HepG2 (cell line): Measurements from ENCODE around the gene SHISA7. TPM values are rescaled to one million over a fixed set of nuclear protein-coding genes. Genes with fewer than 3 reads are reported as not detected.

Experiments used
- ATAC-seq: fragments of 200-7000 bp; cut with Tn5 transposase; 3 replicates; pipeline ENCODE4 v1.9.1; 2020; ENCODE audit warnings: mild to moderate bottlenecking, moderate library complexity
- BruUV-seq: library from RNA; stranded (reverse); fragments of 400-500 nt; replicated peaks from 2 replicates; lab custom pipeline; 2021; lab: Mats Ljungman, UMichigan
- CTCF ChIA-PET: fragments of 300-600 bp; formaldehyde crosslinking; extraction: SDS; loops from one replicate; lab custom pipeline; 2021; ENCODE audit warnings: low total read pairs, inconsistent platforms, low intra/inter-chr PET ratio; lab: Yijun Ruan, JAX
- POLR2A ChIA-PET: fragments of 350-600 bp; sonication (Branson Sonifier 250); formaldehyde crosslinking; loops from one replicate; lab custom pipeline; 2020; ENCODE audit warnings: antibody characterized with exemption, inconsistent platforms; lab: Yijun Ruan, JAX
- DNase-seq: peaks from one replicate; pipeline ENCODE4 v3.0.0-alpha.2; 2015; ENCODE audit warnings: low spot score
- FAIRE-seq: peaks from 3 replicates; lab custom pipeline; 2011; peaks lifted over from hg19 to GRCh38; lab: Jason Lieb, UNC
- H2AFZ ChIP-seq: one replicate; pipeline ENCODE4 v1.6.1; 2011; ENCODE audit warnings: low read length, inconsistent platforms
- H3K27ac ChIP-seq: fragments of 300-600 bp; 3 replicates; pipeline ENCODE4 v1.8.0; 2011; ENCODE audit warnings: mixed run types, mild to moderate bottlenecking, mixed read lengths, low read length, inconsistent platforms; ENCODE audit not compliant: insufficient read depth; ENCODE audit errors: extremely low read length
- H3K27me3 ChIP-seq, 2 experiments: fragments of 200-600 bp in 1 of 2; 2 replicates in 1 of 2; 3 replicates in 1 of 2; pipeline versions ENCODE4 v1.6.0 to v1.8.0; 2011; ENCODE audit warnings: low read length in 2 of 2, mild to moderate bottlenecking in 2 of 2, moderate library complexity in 2 of 2, inconsistent platforms in 1 of 2; ENCODE audit not compliant: insufficient read depth in 2 of 2, control insufficient read depth in 1 of 2
- H3K36me3 ChIP-seq, 2 experiments: fragments of 200-600 bp in 1 of 2; replicated peaks in 1 of 2; 2 replicates in 1 of 2; 3 replicates in 1 of 2; pipeline versions ENCODE4 v1.5.1 to v1.8.0; 2011; ENCODE audit warnings: low read length in 2 of 2, inconsistent platforms in 1 of 2; ENCODE audit not compliant: insufficient read depth in 2 of 2, control insufficient read depth in 1 of 2
- H3K4me1 ChIP-seq: 2 replicates; pipeline ENCODE4 v1.5.1; 2012; ENCODE audit warnings: low read length, inconsistent platforms; ENCODE audit not compliant: insufficient read depth
- H3K4me2 ChIP-seq: 2 replicates; pipeline ENCODE4 v1.6.0; 2011; ENCODE audit warnings: low read depth, low read length, inconsistent platforms
- H3K4me3 ChIP-seq, 3 experiments: fragments of 200-600 bp in 1 of 3; sonication (generic), shearing (Covaris generic) in 1 of 3; replicated peaks in 1 of 3; 2 replicates each; pipeline ENCODE4 v1.5.1; 2011 to 2016; ENCODE audit warnings: low read length in 3 of 3, inconsistent platforms in 2 of 3, low read depth in 2 of 3, mild to moderate bottlenecking in 2 of 3, control low read depth in 1 of 3, mixed read lengths in 1 of 3; ENCODE audit not compliant: insufficient read depth in 1 of 3
- H3K79me2 ChIP-seq: one replicate; pipeline ENCODE4 v1.6.1; 2011; ENCODE audit warnings: low read length, inconsistent platforms; ENCODE audit not compliant: insufficient read depth
- H3K9ac ChIP-seq: 2 replicates; pipeline ENCODE4 v1.6.0; 2011; ENCODE audit warnings: mild to moderate bottlenecking, low read depth, low read length, inconsistent platforms; ENCODE audit not compliant: insufficient read depth
- H3K9me3 ChIP-seq: 2 replicates; pipeline ENCODE4 v1.5.1; 2012; ENCODE audit warnings: mild to moderate bottlenecking, low read length
- H4K20me1 ChIP-seq: 2 replicates; pipeline ENCODE4 v1.6.0; 2011; ENCODE audit warnings: inconsistent platforms, mild to moderate bottlenecking, low read length, moderate library complexity; ENCODE audit not compliant: insufficient read depth
- CHD4 ChIP-seq: fragments of 200-600 bp; sonication (generic); IDR thresholded peaks from 2 replicates; pipeline ENCODE4 v1.7.0; 2017; ENCODE audit warnings: mild to moderate bottlenecking, low read length, borderline replicate concordance
- EHMT2 ChIP-seq: fragments of 200-600 bp; sonication (generic); IDR thresholded peaks from 2 replicates; pipeline ENCODE4 v1.7.0; 2017; ENCODE audit warnings: antibody characterized with exemption, low read depth, low read length, borderline replicate concordance
- FOXK1 ChIP-seq: sonication (generic); formaldehyde crosslinking; IDR thresholded peaks from 2 replicates; pipeline ENCODE4 v1.4.0; 2020; ENCODE audit warnings: low read depth, missing genetic modification reagents, borderline replicate concordance
- MIER3 ChIP-seq: IDR thresholded peaks from 2 replicates; pipeline ENCODE4 v1.6.1; 2016; ENCODE audit warnings: missing compliant biosample characterization, borderline replicate concordance
- PLRG1 ChIP-seq: fragments of 450-650 bp; conservative IDR thresholded peaks from 2 replicates; pipeline ENCODE4 v1.6.1; 2016
- PRPF4 ChIP-seq: fragments of 200-400 bp; formaldehyde crosslinking; IDR thresholded peaks from 2 replicates; pipeline ENCODE4 v1.6.1; 2016; ENCODE audit warnings: low read length, low read depth; ENCODE audit not compliant: poor library complexity, severe bottlenecking
- ZBTB38 ChIP-seq: sonication (generic); formaldehyde crosslinking; IDR thresholded peaks from 2 replicates; pipeline ENCODE4 v1.5.1; 2020; ENCODE audit warnings: mild to moderate bottlenecking, missing genetic modification reagents
- ZNF274 ChIP-seq: sonication (generic); formaldehyde crosslinking; IDR thresholded peaks from 2 replicates; pipeline ENCODE4 v1.5.1; 2020; ENCODE audit warnings: mild to moderate bottlenecking, missing genetic modification reagents
- ZNF563 ChIP-seq: sonication (generic); formaldehyde crosslinking; IDR thresholded peaks from 2 replicates; pipeline ENCODE4 v1.8.0; 2022; ENCODE audit warnings: mild to moderate bottlenecking, moderate library complexity, missing genetic modification reagents
- WGBS: methylation state at CpG from one replicate; pipeline ENCODE4 v1.1.6; 2017; ENCODE audit warnings: low lambda C conversion rate; 5-methylcytosine and 5-hydroxymethylcytosine counted together
- in situ Hi-C: cut with HindIII; loops from 2 replicates; pipeline ENCODE4 v1.10.0; 2017; ENCODE audit warnings: low pct_unique_long_range_greater_than_20kb; ENCODE audit not compliant: extremely low pct_ligation_motif_present
- intact Hi-C: fragments of 100-400 bp; cut with micrococcal nuclease; formaldehyde crosslinking; loops from one replicate; pipeline ENCODE4 v1.10.0; 2022; ENCODE audit not compliant: unreplicated experiment
- polyA plus RNA-seq, 8 experiments: library from polyadenylated mRNA; depleted of rRNA in 3 of 8; stranded (reverse) in 7 of 8; unstranded in 1 of 8; fragments of >200 nt; fragmentation: Illumina TruSeq in 4 of 8; extraction: Trizol in 4 of 8; gene quantifications; 2 replicates each; pipeline versions ENCODE4 v1.2.1 to v1.2.3, GENCODE V29; 2011 to 2016; ENCODE audit warnings: low read depth in 4 of 8, missing spikeins in 1 of 8, mixed read lengths in 1 of 8; ENCODE audit not compliant: insufficient read depth in 1 of 8
- total RNA-seq, 5 experiments: library from RNA; depleted of rRNA; stranded (reverse); fragments of >200 nt; fragmentation: Illumina TruSeq; extraction: Trizol; gene quantifications; 2 replicates each; pipeline ENCODE4 v1.2.3, GENCODE V29; 2016; ENCODE audit warnings: low read depth in 1 of 5

SHISA7 gene
- total and polyA plus RNA-seq, 2 of the 13 experiments (the other 11 are each of a cell fraction or from before 2014, with no cell fraction given) = not detected

DNA sequence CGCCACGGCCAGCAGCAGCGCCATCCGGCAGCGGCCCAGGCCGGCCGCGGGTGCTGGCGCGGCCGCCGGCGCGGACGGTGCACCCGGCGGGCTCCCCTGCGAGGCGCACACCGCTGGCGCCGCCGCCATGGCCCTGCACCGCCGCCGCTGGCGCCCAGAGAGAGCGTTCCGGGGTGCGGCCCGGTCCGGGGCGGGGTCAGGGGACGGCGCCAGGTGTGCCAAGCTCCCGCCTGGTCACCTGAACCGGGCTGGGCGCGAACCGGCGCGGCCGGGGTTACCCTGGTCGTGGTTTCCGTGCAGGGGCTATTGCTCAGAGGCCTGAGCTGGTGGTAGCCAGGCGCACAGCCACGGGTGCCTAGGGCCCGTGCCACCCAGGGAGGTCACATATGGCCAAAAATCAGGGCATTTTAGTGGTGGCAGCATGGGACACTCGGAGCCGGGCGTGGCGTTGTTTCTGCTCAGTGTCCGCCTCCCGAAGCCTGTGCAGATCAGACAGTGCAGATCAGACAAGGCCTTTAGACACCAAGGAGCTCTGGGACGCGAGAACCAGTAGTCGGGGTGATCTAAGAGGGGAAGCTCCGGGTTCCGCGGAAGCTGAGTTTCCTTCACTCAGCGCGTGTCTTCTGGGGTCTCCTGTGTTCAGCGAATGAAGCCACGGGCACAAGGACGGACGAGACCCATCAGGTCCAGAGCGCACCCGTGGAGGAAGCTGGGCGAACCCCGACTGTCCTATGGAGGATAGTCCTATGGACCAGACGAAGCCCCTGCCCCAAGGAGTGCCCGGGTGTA is 58.8 kb downstream of the SHISA7 start, which contains the start of gene TMEM238:
TSS of gene TMEM238 (minus strand) at position 162 of the 789 bp plus-strand sequence. CDS start at position 129, 33 bp downstream.
- H3K27ac ChIP-seq = peak within 1 kb of the TSS; percentile 92
- no peaks in the 10 kb centered on the region; a peak in 1 of 5 replicates for H3K27me3 ChIP-seq
- DNase-seq (no peak), ATAC-seq (no peak)
- CTCF ChIA-PET = no interaction called here
- H3K79me2 ChIP-seq = peaks cover 30% of the 10 kb centered on the region
- H2AFZ ChIP-seq = no peak within 1 kb of the TSS
- peaks cover 34% of the 10 kb centered on the region for H4K20me1 ChIP-seq
- intact Hi-C loops = no loop called here
- no TSS peak for BruUV-seq
- TF ChIP-seq PLRG1 = no peak
- TF ChIP-seq EHMT2 = no peak
- TF ChIP-seq ZNF563 (CRISPR knock-in tag) = peak; percentile 31; the same call in 1 of the 2 replicates
- TF ChIP-seq CHD4 = no peak
- TF ChIP-seq ZBTB38 = peak; percentile 96
- no peak for TF ChIP-seq MIER3
- TF ChIP-seq ZNF274 (CRISPR knock-in tag) = 0 out of 2 replicates have a peak, but pooled peaks have one; percentile 17
- no peak for TF ChIP-seq FOXK1 (CRISPR knock-in tag)
- peak; percentile 24 for TF ChIP-seq PRPF4
- TF ChIP-seq, all 625 proteins: peak for 4
- Histone ChIP-seq H3K36me3 (peaks cover 11 to 26% of the 10 kb centered on the region in 2 experiments), H3K9me3 (no peaks in the 10 kb centered on the region), H3K4me1 (peaks cover 43% of the 10 kb centered on the region), H3K4me2 (peak within 1 kb of the TSS; percentile 96), H3K9ac (peak within 1 kb of the TSS; percentile 96), H3K4me3 (peak within 1 kb of the TSS; percentile 69 to 100 (median 86))
- WGBS = 94% methylated on average over 32 of the region's 72 CpGs
- POLR2A ChIA-PET = interaction anchor here (1.0 to 1.2 kb wide), 2 partner anchors 11 to 45 kb away, joined by 3 read pairs; partner anchors contain the start of gene KMT5C
- no peak for FAIRE-seq
- in situ Hi-C loops = no loop called here
